Stimulated activated CD8-positive, alpha-beta memory T cell treated with anti-CD3 and anti-CD28 coated beads, Interleukin-4, amount 100 ng/mL, for 1 hour (primary cell): ENCODE measurements around the gene ETV2.
"Not testable (repeated sequence)": the region's sequence is repeated elsewhere in the genome, so short reads cannot be mapped to it uniquely, and the experiment has no call there.

Experiments used
- DNase-seq, 2 donors: peaks; one replicate each; pipeline ENCODE4 v3.0.0-alpha.2; 2020; ENCODE audit warnings: low read depth in 2 of 2, low spot score in 1 of 2

The ETV2 gene

DNA sequence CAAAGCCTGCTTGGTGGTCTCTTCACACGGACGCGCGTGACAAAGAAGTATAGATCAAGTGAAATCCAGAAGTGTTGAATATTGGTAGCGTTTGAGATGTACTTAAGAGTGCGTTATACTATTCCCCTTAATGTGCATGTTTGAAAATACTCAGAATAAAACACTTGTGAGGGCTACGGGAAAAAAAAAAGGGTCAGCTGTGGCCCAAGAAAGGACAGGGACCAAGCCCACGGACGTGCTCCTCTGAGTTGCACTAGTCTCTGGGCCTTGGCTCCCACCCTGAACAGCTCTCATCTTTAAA is 13.3 kb upstream of the ETV2 start:
- no peak for DNase-seq

DNA sequence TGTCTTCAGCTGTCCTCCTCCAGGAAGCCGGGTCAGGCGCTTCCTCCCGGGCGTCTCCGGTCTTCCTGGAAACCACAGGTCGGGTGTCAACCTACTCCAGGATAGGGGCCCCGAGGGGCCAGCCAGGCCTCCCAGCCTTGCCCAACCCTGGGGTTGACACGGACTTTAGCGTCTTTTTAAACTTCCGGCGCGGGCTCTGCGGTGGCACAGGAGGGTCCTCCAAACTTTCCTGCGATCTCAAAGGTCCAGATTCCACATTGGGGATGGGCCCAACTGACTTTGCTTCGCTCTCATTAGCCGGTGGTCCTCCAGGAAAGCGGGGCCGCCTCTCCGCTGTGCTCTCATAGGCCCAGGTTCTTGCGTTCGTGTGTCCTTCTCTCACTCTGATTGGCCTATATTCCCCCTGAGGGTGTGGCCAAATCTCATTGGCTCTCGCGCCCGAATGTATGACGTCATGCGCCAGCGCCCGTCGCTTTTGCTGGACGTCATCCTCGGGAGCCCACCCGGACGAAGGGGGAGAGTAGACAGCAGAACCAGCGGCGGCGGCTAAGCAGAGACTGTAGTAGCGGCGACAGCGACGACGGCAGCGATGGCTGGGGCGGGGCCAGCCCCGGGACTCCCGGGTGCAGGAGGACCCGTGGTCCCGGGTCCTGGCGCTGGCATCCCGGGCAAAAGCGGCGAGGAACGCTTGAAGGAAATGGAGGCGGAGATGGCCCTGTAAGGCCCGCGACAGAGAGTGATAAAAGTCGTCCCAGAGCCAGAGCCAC is 12.8 kb upstream of the ETV2 start, which contains the start of gene RBM42:
RBM42 (plus strand) TSS at position 472 of the 767 bp plus-strand sequence; CDS start at position 590, 118 bp downstream.
- peak; percentile 95 for DNase-seq

DNA sequence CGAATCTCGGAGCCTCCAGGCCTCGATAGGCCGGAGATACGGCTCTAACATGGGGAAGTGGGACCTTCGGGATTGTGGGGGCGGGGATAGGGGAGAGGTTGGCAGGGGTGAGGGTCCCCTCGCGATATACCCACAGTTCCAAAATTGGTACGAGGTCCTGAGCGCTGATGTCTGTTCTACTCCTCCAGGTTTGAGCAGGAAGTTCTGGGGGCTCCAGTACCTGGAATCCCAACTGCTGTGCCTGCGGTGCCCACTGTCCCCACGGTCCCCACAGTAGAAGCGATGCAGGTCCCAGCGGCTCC is 12.3 kb upstream of the ETV2 start:
- no peak for DNase-seq

DNA sequence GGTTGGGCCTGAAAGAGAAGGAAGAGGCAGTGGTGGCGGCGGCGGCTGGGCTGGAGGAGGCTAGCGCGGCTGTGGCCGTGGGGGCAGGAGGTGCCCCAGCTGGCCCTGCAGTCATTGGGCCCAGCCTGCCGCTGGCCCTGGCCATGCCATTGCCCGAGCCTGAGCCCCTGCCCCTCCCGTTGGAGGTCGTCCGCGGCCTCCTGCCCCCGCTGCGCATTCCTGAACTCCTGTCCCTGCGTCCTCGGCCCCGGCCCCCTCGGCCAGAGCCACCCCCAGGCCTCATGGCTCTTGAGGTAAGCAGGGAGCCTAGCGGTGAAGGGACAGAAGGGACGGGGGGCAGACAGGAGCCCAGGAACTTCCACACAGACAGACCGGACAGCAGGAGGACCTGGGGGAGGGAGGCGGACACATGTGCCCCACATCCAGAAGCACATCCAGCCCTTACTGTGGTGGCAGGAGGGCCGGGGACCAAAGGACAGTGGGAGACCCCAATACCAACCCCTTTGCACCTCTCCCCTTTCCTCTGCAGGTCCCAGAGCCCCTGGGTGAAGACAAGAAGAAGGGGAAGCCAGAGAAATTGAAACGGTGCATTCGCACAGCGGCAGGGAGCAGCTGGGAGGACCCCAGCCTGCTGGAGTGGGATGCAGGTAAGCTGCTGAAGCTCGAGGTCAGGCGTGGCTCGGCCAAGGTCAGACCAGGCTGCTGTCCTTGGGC is 7.7 kb upstream of the ETV2 start:
- no peak for DNase-seq

DNA sequence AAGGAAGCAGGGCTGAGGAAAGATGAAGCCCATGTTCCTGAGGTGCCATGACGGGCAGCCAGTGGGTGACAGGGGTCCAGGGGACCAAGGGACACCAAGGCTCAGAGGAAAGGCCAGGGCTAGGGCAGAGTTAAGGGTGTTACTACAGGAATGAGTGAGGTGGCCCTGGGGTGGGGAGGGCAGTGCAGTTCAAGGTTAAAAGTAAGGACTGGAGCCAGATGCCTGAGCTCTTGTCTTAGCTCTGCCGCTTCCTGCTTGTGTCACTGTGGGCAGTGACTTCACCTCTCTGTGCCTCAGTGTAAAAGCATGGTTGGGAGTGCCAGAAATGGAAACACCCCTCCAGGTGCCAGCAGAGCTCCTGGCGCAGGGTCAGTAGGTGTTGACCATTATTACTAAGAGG is 4.9 kb upstream of the ETV2 start:
- DNase-seq = no peak

DNA sequence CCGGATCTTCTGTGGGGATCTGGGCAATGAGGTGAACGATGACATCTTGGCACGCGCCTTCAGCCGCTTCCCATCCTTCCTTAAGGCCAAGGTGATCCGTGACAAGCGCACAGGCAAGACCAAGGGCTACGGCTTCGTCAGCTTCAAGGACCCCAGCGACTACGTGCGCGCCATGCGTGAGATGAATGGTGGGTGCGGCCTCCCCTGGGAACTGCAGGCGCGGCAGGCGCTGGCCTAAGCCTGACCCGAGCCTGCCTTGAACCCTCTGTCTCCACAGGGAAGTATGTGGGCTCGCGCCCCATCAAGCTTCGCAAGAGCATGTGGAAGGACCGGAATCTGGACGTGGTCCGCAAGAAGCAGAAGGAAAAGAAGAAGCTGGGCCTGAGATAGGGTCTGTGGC is 4.4 kb upstream of the ETV2 start:
- no peak for DNase-seq

DNA sequence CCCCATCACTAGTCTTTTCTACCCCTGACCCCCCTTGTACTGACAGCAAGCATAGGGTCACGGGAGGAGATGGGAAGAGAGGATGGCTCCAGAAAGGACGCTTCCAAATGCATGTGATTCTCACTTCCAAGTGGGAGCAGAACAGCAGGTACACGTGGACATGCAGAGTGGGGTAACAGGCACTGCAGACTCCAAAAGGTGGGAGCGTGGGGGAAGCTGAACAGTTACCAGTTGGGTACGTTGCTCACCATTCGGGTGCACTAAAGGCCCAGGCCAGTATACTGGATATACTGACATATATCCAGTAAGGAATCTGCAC is 2.3 kb upstream of the ETV2 start:
- DNase-seq = no peak

DNA sequence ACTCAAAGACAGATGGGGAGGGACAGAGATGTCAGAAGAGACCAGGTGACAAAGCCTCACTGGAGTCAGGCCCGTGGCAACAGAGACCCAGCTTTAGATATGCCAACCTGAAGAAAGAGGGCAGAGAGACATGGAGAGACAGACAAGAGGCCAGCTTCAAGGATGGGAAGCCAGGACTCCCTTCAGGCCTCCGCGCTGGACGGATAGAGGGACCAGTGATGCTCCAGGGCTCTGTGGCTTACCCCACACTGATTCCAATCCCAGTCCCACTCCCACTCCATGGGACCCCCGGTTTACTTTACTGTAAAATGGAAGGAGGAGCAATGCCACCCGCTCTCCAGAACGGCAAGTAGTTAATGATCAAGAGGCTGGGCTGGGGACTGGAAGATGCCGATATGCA is 1.7 kb upstream of the ETV2 start:
- DNase-seq = no peak

DNA sequence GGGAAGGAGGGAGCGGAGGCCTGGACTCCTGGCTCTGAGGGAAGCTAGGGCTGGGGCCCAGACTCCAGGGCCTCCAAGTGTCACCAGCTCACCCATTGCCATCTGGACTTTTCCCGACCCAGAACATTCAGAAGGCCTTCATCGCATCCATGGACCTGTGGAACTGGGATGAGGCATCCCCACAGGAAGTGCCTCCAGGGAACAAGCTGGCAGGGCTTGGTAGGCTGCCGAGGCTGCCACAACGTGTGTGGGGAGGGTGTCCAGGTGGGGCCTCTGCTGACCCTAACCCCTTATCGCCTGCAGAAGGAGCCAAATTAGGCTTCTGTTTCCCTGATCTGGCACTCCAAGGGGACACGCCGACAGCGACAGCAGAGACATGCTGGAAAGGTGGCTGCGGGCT is 767 bp downstream of the ETV2 start:
- DNase-seq = no peak

DNA sequence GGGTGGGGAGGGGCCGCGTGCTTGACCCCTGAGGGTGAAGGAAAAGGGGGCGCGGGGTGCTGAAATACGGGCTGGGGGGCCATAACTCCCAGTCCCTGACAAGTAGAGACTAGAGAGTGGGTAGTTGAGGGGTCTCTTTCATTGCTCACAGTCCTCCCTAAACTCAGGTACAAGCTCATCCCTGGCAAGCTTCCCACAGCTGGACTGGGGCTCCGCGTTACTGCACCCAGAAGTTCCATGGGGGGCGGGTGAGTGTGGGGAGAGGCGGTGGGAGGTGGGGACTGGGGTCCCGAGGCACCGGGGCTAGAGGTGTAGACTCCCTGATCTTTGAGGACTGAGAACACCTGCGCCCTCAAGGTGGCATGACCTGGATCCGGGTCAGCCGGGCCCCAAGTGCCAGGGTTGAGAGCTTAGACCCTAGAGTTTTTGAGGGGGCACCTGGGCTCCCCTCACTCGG is 1.3 kb downstream of the ETV2 start:
- DNase-seq = no peak

DNA sequence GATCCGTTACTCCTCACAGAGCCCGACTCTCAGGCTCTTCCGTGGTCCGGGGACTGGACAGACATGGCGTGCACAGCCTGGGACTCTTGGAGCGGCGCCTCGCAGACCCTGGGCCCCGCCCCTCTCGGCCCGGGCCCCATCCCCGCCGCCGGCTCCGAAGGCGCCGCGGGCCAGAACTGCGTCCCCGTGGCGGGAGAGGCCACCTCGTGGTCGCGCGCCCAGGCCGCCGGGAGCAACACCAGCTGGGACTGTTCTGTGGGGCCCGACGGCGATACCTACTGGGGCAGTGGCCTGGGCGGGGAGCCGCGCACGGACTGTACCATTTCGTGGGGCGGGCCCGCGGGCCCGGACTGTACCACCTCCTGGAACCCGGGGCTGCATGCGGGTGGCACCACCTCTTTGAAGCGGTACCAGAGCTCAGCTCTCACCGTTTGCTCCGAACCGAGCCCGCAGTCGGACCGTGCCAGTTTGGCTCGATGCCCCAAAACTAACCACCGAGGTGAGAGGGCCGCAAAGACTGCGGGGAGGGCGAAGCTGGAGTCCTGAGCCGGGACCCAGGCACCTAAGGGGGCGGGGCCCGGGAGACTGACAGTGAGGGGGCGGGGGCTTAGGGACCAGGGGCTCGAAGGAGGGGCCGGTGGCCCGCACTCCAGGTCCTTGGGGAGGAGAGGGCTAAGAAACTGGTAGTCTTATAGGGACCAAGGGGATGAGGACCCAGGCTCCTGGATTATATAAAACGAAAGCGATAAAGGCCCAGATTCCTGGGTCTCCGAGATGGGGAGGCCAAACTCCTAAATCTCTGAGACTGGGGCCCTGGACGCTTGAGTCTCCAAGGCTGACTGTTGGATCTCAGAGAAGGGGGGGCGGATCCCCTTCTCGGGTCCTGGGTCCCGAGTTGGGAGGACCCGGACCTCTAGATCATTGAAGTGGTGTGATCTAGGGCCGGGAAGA is 2.0 kb downstream of the ETV2 start:
- peak; percentile 61 to 66 for DNase-seq

DNA sequence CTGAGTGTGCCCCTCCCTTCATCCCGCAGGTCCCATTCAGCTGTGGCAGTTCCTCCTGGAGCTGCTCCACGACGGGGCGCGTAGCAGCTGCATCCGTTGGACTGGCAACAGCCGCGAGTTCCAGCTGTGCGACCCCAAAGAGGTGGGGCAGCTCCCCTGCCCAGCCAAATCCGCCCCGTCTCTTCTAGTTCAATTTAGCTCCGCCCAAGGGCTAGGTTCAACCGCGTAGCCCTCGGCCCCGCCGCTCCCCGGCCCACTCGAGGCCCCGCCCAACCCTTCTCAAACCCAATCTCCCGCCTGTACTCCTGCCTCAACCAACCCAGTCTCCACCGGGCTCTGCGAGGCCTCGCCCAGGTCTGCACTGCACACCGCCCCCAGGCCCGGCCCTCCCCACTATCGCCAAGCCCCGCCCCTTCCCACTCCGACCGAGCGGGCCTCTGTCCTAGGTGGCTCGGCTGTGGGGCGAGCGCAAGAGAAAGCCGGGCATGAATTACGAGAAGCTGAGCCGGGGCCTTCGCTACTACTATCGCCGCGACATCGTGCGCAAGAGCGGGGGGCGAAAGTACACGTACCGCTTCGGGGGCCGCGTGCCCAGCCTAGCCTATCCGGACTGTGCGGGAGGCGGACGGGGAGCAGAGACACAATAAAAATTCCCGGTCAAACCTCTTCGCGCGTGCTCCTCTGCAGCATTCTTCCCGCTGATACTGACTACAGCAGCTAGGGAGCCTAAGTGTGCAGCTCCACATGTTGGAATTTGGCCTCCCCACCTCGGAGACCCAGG is 2.9 kb downstream of the ETV2 start:
- peak; percentile 80 to 89 for DNase-seq

DNA sequence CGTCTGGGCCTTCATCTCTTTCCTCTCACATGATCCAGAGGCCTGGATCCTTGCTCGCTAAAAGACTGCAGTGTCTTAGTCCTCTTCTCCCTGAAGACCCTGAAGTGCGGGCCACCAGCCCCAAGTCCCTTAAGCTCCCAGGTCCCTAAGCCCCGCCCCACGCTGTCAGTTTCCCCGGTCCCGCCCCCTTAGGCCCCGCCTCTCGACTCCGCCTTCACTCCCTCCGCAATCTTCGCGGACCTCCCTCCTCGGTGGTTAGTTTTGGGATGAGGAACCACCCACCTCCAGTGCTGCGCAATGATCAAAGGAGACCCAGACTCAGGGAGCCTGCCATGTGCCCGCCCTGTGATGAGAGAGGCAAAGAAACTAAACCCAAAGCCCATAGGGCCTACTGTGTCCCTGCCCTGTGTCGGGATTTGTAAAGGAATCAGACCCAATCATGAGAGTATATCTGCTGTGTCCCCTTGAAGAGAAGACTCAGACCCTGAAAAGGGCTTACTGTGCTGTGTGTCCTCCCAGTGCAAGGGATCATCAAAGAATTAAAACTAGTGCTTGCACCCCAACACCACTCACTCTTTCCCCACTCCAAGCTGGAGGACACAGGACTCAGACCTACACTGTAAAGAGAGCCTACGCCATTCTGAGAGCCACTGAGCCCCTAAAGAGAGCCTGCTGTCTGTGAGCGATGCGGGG is 3.6 kb downstream of the ETV2 start:
- DNase-seq = peak; percentile 23 to 49

DNA sequence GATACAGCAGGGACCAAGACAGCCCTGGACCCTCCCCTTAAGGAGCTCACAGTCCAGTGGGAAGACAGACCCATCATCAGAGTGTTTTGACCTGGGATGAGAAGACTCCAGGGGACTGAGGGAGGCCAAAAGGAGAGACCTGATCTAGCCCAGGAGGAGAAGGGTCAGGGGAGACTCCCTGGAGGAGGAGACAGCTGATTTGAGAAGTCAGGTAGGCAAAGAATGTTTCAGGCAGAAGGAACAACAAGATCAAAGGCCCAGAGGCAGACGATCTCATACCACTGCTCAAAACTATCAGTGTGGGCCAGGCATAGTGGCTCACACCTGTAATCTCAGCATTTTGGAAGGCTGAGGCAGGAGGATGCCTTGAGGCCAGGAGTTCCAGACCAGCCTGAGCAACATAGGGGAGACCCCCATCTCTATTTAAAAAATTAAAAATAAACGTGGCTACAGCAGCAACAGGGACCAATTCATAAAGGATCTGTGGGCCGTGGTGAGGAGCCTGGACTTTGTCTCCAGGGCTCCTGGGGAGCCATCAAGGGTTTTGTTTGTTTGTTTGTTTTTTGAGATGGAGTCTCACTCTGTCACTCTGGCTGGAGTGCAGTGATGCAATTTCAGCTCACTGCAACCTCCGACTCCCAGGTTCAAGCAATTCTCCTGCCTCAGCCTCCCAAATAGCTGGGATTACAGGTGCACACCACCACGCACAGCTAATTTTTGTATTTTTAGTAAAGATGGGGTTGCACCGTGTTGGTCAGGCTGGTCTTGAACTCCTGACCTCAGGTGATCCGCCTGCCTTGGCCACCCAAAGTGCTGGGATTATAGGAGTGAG is 4.4 kb downstream of the ETV2 start:
- no peak for DNase-seq

DNA sequence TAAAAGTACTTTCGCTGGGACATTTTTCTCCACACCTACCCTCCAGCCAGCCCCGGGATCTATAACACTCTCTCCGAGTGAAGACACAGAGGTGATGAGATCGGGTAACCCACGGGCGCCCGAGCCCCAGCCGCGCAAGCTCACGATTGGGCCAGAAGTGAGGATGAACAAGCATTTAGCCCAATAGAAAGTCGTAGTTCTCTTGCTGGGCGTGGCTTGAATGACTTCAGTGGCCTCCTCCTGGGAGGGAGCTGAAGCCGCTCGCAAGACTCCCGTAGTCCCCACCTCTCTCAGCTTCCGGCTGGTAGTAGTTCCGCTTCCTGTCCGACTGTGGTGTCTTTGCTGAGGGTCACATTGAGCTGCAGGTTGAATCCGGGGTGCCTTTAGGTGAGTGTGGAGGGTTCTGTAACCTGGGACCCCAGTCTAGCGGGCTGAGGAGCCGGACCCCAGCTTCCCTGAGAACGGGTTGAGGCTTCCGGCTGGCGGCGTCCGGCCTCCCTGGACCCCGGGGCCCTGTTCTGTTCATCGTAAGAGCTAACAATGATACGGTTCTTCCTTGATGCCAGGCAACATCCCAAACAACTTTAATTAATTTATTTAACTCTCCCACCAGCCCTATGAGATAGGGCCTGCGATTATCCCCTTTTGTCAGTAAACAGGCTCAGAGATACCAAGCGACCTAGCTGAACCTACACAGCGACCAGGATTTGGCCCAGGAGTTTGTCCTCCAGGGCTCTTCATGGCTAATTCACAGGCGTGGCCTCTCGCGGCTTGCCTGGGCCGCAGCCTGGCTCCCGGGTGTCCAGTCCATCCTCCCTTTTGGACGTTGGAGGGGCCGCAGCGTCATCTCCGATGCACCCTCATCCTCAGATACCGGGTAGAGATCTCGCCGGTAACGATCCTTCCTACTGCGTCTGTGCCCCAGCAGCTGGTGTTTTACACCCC is 6.7 kb downstream of the ETV2 start, which contains the start of gene COX6B1:
COX6B1 (plus strand) TSS at position 307 of the 945 bp plus-strand sequence. CDS start 2,921 bp downstream, outside the sequence.
- DNase-seq = peak; percentile 60 to 87

DNA sequence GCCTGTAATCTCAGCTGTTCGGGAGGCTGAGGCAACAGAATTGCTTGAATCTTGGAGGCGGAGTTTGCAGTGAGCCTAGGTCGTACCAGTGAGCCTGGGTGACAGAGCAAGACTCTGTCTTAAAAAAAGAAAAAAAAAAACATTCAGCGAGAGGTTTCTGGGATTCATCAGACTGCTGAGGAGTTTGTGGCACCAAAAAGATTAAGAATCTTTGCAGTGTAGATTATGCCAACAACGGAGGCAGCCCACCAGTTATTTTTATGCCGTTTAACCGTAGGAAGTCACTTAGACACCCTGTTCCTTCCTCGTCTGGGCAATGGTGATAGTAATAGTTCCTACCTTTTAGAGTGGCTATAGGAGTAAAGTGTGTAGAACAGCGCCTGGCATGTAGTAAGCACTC is 9.0 kb downstream of the ETV2 start:
- DNase-seq = no peak

DNA sequence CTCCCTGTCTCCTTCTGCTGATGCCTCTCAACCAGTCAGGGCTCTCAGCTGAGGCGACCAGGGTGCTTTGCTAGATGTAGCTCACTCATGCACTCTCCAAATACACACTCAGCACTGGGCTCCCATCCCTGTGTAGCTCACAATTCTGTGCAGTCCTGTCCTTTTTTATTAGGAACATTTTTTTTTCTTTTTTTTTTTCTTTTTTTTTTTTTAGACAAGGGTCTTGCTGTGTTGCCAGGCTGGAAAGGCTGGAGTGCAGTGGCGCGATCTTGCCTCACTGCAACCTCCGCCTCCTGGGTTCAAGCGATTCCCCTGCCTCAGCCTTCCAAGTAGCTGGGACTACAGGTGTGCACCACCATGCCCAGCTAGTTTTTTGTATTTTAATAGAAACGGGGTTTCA is 13.3 kb downstream of the ETV2 start:
- DNase-seq = not testable (repeated sequence)

DNA sequence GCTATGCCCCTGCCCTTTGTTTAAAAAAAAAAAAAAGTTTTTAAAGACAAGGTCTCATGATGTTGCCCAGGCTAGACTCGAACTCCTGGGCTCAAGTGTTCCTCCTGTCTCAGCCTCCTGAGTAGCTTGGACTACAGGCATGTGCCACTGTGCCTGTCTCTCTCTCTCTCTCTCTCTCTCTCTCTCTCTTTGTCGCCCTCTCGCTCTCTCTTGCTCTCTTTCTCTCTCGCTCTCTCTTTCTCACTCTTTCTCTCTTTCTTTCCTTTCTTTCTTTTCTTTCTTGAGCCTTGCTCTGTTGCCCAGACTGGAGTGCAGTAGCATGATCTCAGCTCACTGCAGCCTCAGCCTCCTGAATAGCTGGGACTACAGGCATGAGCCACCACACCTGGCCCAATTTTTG is 14.1 kb downstream of the ETV2 start:
- no peak for DNase-seq
